HEK293T (cell line): ENCODE measurements around the gene SOS2.

Source experiments
- BHLHE40 ChIP-seq: fragments of 450-650 bp; IDR thresholded peaks from 2 replicates; pipeline ENCODE4 v1.6.1; 2016; ENCODE audit warnings: mild to moderate bottlenecking, moderate library complexity, borderline replicate concordance
- CTBP1 ChIP-seq: fragments of 450-650 bp; IDR thresholded peaks from 2 replicates; pipeline ENCODE4 v1.6.1; 2016; ENCODE audit warnings: borderline replicate concordance
- FOXA1 ChIP-seq: fragments of 450-650 bp; IDR thresholded peaks from 2 replicates; pipeline ENCODE4 v1.6.1; 2016; ENCODE audit warnings: mild to moderate bottlenecking
- FOXM1 ChIP-seq: fragments of 450-650 bp; IDR thresholded peaks from 2 replicates; pipeline ENCODE4 v1.6.1; 2017; ENCODE audit warnings: mild to moderate bottlenecking, borderline replicate concordance
- HDGF ChIP-seq: fragments of 450-650 bp; IDR thresholded peaks from 2 replicates; pipeline ENCODE4 v1.6.1; 2017; ENCODE audit warnings: antibody characterized with exemption, borderline replicate concordance
- LEF1 ChIP-seq: fragments of 450-650 bp; IDR thresholded peaks from 2 replicates; pipeline ENCODE4 v1.6.1; 2017; ENCODE audit warnings: mild to moderate bottlenecking, borderline replicate concordance
- NFRKB ChIP-seq: fragments of 450-650 bp; IDR thresholded peaks from 2 replicates; pipeline ENCODE4 v1.6.1; 2016; ENCODE audit warnings: mild to moderate bottlenecking, moderate library complexity
- PKNOX1 ChIP-seq: fragments of 450-650 bp; IDR thresholded peaks from 2 replicates; pipeline ENCODE4 v1.6.1; 2016
- SUZ12 ChIP-seq: fragments of 450-650 bp; IDR thresholded peaks from 2 replicates; pipeline ENCODE4 v1.6.1; 2016; ENCODE audit warnings: mild to moderate bottlenecking
- TARDBP ChIP-seq: fragments of 450-650 bp; IDR thresholded peaks from 2 replicates; pipeline ENCODE4 v1.6.1; 2016
- ZNF384 ChIP-seq: fragments of 450-650 bp; IDR thresholded peaks from 2 replicates; pipeline ENCODE4 v1.6.1; 2016

- TF ChIP-seq SUZ12 (no peak), FOXM1 (no peak), FOXA1 (no peak), NFRKB (no peak), LEF1 (no peak), CTBP1 (no peak), ZNF384 (no peak), BHLHE40 (no peak), TARDBP (no peak), PKNOX1 (no peak), HDGF (no peak)
Measured at GRCh38 chr14:50109342-50109741, 122.0 kb downstream of the SOS2 start.
